PC-9 (cell line): ENCODE results near the gene TM9SF2.

Experiments
- EZH2 ChIP-seq: fragments of 200-600 bp; sonication (generic); IDR thresholded peaks from 2 replicates; pipeline ENCODE4 v1.8.0; 2017; ENCODE audit warnings: antibody characterized with exemption, low read depth
- TF ChIP-seq, protein P1 (sequence below): fragments of 200-600 bp; sonication (generic); conservative IDR thresholded peaks from 2 replicates; pipeline ENCODE4 v1.6.1; 2017; ENCODE audit warnings: mixed run types, antibody characterized with exemption, mild to moderate bottlenecking, moderate library complexity

DNA sequence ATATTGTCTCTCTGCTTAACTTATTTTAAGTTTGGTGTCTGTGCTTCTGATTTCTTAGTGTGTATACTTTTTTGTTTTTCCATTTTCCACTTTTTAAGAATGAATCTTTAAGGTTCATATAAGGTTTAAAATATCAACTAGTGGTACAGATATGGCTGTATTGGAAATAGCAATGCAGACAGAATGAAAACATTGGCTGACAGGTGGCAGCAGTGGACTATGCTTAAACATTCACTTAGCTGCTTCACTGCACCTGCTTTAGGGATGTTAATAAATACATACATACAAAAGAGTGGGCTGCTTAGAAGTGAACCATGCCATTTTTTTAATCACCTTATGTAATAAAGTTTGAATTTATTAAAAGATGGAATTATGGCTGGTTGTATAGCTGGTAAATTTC, 27.3 kb downstream of the TM9SF2 start:
- TF ChIP-seq, protein P1, sequence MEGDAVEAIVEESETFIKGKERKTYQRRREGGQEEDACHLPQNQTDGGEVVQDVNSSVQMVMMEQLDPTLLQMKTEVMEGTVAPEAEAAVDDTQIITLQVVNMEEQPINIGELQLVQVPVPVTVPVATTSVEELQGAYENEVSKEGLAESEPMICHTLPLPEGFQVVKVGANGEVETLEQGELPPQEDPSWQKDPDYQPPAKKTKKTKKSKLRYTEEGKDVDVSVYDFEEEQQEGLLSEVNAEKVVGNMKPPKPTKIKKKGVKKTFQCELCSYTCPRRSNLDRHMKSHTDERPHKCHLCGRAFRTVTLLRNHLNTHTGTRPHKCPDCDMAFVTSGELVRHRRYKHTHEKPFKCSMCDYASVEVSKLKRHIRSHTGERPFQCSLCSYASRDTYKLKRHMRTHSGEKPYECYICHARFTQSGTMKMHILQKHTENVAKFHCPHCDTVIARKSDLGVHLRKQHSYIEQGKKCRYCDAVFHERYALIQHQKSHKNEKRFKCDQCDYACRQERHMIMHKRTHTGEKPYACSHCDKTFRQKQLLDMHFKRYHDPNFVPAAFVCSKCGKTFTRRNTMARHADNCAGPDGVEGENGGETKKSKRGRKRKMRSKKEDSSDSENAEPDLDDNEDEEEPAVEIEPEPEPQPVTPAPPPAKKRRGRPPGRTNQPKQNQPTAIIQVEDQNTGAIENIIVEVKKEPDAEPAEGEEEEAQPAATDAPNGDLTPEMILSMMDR = peak; percentile 45; the same call in 1 of the 2 replicates
- no peak for TF ChIP-seq EZH2
